VCaP (cell line): ENCODE data around the gene ERLIN1.

ENCODE experiments used
- H3K27ac ChIP-seq: fragments of 450-650 bp; 2 replicates; pipeline ENCODE4 v1.5.1; 2017
- TF ChIP-seq, protein P1 (sequence below): fragments of 450-650 bp; conservative IDR thresholded peaks from 2 replicates; pipeline ENCODE4 v1.5.1; 2017; ENCODE audit warnings: mild to moderate bottlenecking, moderate library complexity

The ERLIN1 gene

DNA sequence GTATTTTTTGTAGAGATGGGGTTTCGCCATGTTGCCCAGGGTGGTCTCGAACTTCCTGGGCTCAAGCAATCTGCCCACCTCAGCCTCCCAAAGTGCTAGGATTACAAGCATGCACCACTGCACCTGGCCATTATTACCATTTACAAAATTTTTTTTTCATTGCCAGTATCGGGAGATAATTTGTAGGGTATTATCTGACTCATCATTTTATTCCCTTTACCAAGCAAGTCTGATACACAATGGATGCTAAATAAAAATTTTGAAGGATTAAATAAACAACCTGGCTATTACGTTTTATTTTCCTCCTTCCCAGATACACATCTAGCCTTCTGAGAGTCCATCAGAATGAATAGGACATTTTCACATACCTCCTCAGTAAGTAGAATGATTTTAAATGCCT lies 66.1 kb downstream of the ERLIN1 start:
- H3K27ac ChIP-seq: no peak overlapping the region
- TF ChIP-seq, protein P1, sequence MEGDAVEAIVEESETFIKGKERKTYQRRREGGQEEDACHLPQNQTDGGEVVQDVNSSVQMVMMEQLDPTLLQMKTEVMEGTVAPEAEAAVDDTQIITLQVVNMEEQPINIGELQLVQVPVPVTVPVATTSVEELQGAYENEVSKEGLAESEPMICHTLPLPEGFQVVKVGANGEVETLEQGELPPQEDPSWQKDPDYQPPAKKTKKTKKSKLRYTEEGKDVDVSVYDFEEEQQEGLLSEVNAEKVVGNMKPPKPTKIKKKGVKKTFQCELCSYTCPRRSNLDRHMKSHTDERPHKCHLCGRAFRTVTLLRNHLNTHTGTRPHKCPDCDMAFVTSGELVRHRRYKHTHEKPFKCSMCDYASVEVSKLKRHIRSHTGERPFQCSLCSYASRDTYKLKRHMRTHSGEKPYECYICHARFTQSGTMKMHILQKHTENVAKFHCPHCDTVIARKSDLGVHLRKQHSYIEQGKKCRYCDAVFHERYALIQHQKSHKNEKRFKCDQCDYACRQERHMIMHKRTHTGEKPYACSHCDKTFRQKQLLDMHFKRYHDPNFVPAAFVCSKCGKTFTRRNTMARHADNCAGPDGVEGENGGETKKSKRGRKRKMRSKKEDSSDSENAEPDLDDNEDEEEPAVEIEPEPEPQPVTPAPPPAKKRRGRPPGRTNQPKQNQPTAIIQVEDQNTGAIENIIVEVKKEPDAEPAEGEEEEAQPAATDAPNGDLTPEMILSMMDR: no peak

DNA sequence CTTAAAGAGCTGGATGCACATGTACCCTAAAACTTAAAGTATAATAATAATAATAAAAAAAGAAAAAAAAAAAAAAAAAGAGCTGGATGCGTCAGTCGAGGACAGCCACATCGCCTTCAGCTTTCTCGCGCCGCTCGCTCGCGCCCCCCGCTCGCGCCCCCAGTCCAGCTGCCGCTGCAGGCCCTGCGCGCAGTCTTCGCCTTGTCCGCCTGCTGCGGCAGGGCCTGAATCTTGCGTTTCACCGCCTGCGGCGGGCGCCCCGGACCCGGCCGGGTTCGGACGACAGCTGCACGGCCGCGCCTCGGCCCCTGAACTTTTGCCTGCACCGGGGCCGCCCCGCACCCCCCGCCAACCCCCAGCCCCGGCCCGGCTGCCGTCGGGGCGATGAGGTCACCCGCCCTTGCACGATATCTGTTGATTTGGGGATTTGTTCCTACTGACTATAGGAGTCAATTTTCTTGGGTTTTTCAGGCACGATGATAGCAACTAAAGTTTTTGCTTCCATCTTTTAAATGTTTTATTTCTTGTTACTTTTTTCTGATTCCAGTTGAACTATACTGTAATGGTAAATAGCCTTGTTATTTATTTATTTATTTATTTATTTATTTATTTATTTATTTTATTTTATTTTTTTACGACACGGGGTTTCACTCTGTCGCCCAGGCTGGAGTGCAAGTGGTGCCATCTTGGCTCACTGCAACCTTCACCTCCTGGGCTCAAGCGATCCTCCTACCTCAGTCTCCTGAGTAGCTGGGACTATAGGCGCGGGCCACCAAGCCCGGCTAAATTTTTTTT lies 70.7 kb downstream of the ERLIN1 start:
- H3K27ac ChIP-seq: no peak overlapping the region
- TF ChIP-seq, protein P1: no peak

DNA sequence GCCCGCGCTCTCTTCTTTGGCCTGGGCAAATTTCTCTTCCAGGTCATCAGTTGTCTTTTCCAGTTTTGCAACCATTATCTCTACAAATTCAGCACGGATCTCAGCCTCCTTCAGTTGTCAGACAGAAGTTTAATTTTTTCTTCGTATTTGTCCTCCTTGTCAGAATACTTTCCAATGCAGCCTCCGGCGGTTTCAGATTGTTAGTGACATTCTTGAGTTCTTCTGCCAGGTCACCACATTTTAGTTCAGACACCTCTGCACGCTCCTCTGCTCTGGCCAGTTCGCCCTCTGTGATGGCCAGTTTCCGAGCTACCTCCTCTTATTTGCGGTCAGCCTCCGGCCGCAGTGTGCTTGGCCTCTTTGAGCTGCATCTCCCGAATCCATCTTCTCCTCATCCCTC lies 71.4 kb downstream of the ERLIN1 start:
- H3K27ac ChIP-seq: no peak overlapping the region
- TF ChIP-seq, protein P1: no peak

DNA sequence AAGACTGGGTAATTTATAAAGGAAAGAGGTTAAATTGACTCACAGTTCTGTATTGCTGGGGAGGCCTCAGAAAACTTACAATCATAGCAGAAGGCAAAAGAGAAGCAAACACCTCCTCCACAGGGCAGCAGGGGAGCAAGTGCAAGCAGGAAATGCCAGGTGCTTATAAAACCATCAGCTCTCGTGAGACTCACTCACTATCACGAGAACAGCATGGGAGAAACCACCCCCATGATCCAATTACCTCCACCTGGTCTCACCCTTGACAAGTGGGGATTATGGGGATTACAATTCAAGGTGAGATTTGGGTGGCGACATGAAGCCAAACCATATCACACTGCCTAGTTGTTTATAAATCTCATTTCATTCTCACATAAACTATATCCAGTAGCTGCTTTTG lies 76.2 kb downstream of the ERLIN1 start:
- H3K27ac ChIP-seq: no peak overlapping the region
- TF ChIP-seq, protein P1: no peak

DNA sequence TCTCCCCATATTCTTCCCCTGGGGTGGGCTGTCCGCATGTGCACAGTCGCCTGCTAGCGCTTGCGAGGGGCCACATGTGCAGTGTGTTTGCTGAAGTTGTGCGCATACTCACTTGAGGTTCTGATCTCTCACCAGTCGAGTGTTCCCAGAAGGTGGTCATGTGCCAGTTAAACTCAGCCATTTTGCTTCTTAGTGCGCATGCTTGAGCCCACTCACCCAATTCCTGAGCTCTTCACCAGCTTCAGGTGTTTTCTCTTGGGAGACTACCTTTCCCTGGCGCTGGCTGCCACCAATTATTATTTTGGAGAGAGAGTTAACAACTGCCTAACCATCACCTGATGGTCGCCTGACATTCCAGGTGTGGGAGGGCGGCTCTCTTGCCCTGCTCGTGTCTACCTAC lies 79.0 kb downstream of the ERLIN1 start:
- TF ChIP-seq, protein P1: no peak
- H3K27ac ChIP-seq: no peak overlapping the region

DNA sequence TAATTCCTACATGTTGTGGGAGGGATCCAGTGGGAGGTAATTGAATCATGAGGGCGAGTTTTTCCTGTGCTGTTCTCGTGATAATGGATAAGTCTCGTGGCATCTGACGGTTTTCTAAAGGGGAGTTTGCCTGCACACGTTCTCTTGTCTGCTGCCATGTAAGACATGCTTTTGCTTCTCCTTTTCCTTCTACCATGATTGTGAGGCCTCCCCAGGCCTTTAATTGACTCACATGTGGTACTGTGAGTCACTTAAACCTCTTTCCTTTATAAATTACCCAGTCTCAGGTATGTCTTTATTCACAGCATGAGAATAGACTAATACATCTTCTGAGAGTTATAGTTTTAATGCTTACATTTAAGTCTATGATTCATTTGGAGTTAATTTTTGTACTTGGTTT lies 81.5 kb downstream of the ERLIN1 start:
- H3K27ac ChIP-seq: no peak overlapping the region
- TF ChIP-seq, protein P1: no peak

DNA sequence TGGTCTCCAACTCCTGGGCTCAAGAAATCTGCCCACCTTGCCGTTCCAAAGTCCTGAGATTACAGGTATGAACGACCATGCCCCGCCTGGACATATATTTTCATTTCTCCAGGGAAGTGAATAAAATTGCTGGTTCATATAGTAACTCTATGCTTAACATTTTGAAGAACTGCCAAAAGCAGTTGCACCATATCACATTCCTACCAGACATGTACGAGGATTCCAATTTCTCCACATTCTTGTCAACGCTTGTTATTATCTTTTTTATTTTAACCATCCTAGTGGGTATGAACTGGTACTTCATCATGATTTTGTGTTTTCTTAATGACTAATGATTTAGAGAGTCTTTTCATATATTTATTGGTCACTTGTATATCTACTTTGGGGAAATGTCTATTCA lies 82.2 kb downstream of the ERLIN1 start:
- H3K27ac ChIP-seq: no peak overlapping the region
- TF ChIP-seq, protein P1: no peak
